ENCODE results near the gene RPS18. TPM values are rescaled to one million over a fixed set of nuclear protein-coding genes. Genes with fewer than 3 reads are reported as not detected.

Gene RPS18
- total and polyA plus RNA-seq, 9 of the 15 experiments (the other 6 are each of a cell fraction or from before 2014, with no cell fraction given) = 5,023 to 17,516 (median 8,131) TPM

DNA sequence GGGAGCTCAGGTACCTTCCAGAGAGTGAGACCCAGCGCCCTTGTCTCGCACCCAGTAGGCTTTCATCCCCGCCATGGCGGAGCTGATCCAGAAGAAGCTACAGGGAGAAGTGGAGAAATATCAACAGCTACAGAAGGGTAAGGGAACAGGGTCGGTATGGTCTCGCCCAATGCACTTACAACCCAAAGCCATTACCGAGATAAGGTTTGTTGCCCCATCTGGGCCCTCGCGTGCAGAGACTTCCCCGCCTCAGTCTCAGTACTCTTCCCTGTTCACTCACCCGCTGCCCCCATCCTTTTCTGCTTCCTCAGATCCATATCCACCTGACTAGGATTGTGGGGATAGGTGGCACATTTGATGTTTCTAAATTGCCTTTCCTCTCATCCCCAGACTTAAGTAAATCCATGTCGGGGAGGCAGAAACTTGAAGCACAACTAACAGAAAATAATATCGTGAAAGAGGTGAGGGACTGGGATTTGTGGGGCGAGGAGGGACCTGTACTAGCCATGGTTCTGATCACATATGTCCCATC, 18.0 kb downstream of the RPS18 start (continued):
- no peak for TF ChIP-seq MNT (conservative IDR thresholded peaks at IDR 0.05)
- no peak for TF ChIP-seq SMARCB1 (IDR thresholded peaks at IDR 0.05; ENCODE audit: insufficient read length, low read depth)
- no peak for TF ChIP-seq SRSF3 (IDR thresholded peaks at IDR 0.05; ENCODE audit: insufficient read depth, low read length)
- peak; percentile 60; the same call in 1 of the 2 replicates for TF ChIP-seq GABPA (tag; conservative IDR thresholded peaks at IDR 0.05; ENCODE audit: low read depth)
- no peak for TF ChIP-seq KAT7 (CRISPR knock-in tag; IDR thresholded peaks at IDR 0.05; ENCODE audit: borderline replicate concordance)
- TF ChIP-seq RBBP5 (IDR thresholded peaks at IDR 0.05; ENCODE audit: borderline replicate concordance, insufficient read depth, low read length, poor library complexity, severe bottlenecking) = no peak
- TF ChIP-seq E2F4 (CRISPR knock-in tag; IDR thresholded peaks at IDR 0.05; ENCODE audit: low read depth) = no peak
- peak; percentile 19; the same call in 1 of the 2 replicates for TF ChIP-seq USF1 (CRISPR knock-in tag; IDR thresholded peaks at IDR 0.05)
- TF ChIP-seq ZKSCAN3 (CRISPR knock-in tag; IDR thresholded peaks at IDR 0.05) = no peak
- 0 out of 2 replicates have a peak, but pooled peaks have one; percentile 8 for TF ChIP-seq CTBP1 (IDR thresholded peaks at IDR 0.05; ENCODE audit: borderline replicate concordance)
- no peak for TF ChIP-seq CHD2 (IDR thresholded peaks at IDR 0.05; ENCODE audit: low read depth, low read length)
- TF ChIP-seq EHMT2 (IDR thresholded peaks at IDR 0.05) = no peak
- no peak for TF ChIP-seq ZNF766 (CRISPR knock-in tag; conservative IDR thresholded peaks at IDR 0.05)
- no peak for TF ChIP-seq CHAMP1 (IDR thresholded peaks at IDR 0.05)
- no peak for TF ChIP-seq NR2C2 (CRISPR knock-in tag; IDR thresholded peaks at IDR 0.05)
- TF ChIP-seq NR2C2 (tag; IDR thresholded peaks at IDR 0.05) = peak; percentile 94; the same call in 1 of the 2 replicates
- TF ChIP-seq HDAC2 (IDR thresholded peaks at IDR 0.05) = 0 out of 2 replicates have a peak, but pooled peaks have one; percentile 2
- no peak for TF ChIP-seq SETDB1 (IDR thresholded peaks at IDR 0.05; ENCODE audit: low read length)
- TF ChIP-seq TEAD4 (IDR thresholded peaks at IDR 0.05; ENCODE audit: low read length) = no peak
- TF ChIP-seq TEAD4 (CRISPR knock-in tag; IDR thresholded peaks at IDR 0.05; ENCODE audit: borderline replicate concordance) = no peak
- TF ChIP-seq NUFIP1 (IDR thresholded peaks at IDR 0.05; ENCODE audit: partially characterized antibody) = no peak
- TF ChIP-seq TAF1 (IDR thresholded peaks at IDR 0.05; ENCODE audit: control insufficient read depth, extremely low read depth, insufficient read depth, low read length, severe bottlenecking) = no peak
- TF ChIP-seq ZNF133 (CRISPR knock-in tag; IDR thresholded peaks at IDR 0.05) = no peak

Measured in K562 (cell line).